CD14-positive monocyte (primary cell): ENCODE measurements around the gene OPN4. TPM values are rescaled to one million over a fixed set of nuclear protein-coding genes. Genes with fewer than 3 reads are reported as not detected.

Experiments used
- DNase-seq, 3 donors: peaks; one replicate each; pipeline ENCODE4 v3.0.0-alpha.2; 2011 to 2022
- H2AFZ ChIP-seq: 2 replicates; pipeline ENCODE4 v1.6.0; 2012; ENCODE audit warnings: mild to moderate bottlenecking, low read depth, low read length, inconsistent platforms; ENCODE audit not compliant: insufficient read depth, poor library complexity, severe bottlenecking
- H3K27ac ChIP-seq, 2 donors: 1 replicate in 1 of 2; 2 replicates in 1 of 2; pipeline ENCODE4 v1.5.1; 2012 to 2013; ENCODE audit warnings: low read length in 2 of 2, control low read depth in 1 of 2, inconsistent platforms in 1 of 2, low read depth in 1 of 2, mild to moderate bottlenecking in 1 of 2
- H3K27me3 ChIP-seq, 2 donors: one replicate each; pipeline versions ENCODE4 v1.6.0 to v1.6.1; 2011 to 2013; ENCODE audit warnings: low read length in 2 of 2; ENCODE audit not compliant: control insufficient read depth in 2 of 2, insufficient read depth in 2 of 2
- H3K36me3 ChIP-seq, 2 donors: replicated peaks in 1 of 2; 1 replicate in 1 of 2; 2 replicates in 1 of 2; pipeline versions ENCODE4 v1.5.1 to v1.6.1; 2012 to 2013; ENCODE audit warnings: low read length in 2 of 2, control low read depth in 1 of 2, inconsistent platforms in 1 of 2, mild to moderate bottlenecking in 1 of 2; ENCODE audit not compliant: insufficient read depth in 2 of 2, control insufficient read depth in 1 of 2
- H3K4me1 ChIP-seq, 2 donors: 1 replicate in 1 of 2; 2 replicates in 1 of 2; pipeline versions ENCODE4 v1.5.1 to v1.6.1; 2012 to 2013; ENCODE audit warnings: low read length in 2 of 2, control low read depth in 1 of 2, inconsistent platforms in 1 of 2, mild to moderate bottlenecking in 1 of 2, moderate library complexity in 1 of 2; ENCODE audit not compliant: insufficient read depth in 2 of 2, control insufficient read depth in 1 of 2
- H3K4me2 ChIP-seq: replicated peaks from 2 replicates; pipeline ENCODE3; 2012; ENCODE audit warnings: low read length, moderate library complexity, mild to moderate bottlenecking; ENCODE audit not compliant: poor library complexity, severe bottlenecking; ENCODE audit errors: extremely low read depth
- H3K4me3 ChIP-seq, 3 experiments: fragments of 200-600 bp in 1 of 3; sonication (generic) in 1 of 3; replicated peaks in 1 of 3; 1 replicate in 2 of 3; 2 replicates in 1 of 3; pipeline ENCODE4 v1.5.1; 2011 to 2013; ENCODE audit warnings: low read length in 3 of 3, mild to moderate bottlenecking in 3 of 3, control low read depth in 2 of 3, low read depth in 2 of 3, inconsistent platforms in 1 of 3, moderate library complexity in 1 of 3
- H3K79me2 ChIP-seq: 2 replicates; pipeline ENCODE4 v1.6.0; 2012; ENCODE audit warnings: mild to moderate bottlenecking, control low read depth, inconsistent platforms, low read length, moderate library complexity; ENCODE audit not compliant: insufficient read depth
- H3K9ac ChIP-seq: 2 replicates; pipeline ENCODE4 v1.6.0; 2017; ENCODE audit warnings: low read length, mild to moderate bottlenecking; ENCODE audit not compliant: insufficient read depth, poor library complexity, severe bottlenecking
- H3K9me3 ChIP-seq, 2 donors: replicated peaks in 1 of 2; 1 replicate in 1 of 2; 2 replicates in 1 of 2; pipeline versions ENCODE4 v1.5.1 to v1.6.1; 2012 to 2013; ENCODE audit warnings: low read length in 2 of 2, control low read depth in 1 of 2; ENCODE audit not compliant: control insufficient read depth in 1 of 2, insufficient read depth in 1 of 2
- H4K20me1 ChIP-seq: 2 replicates; pipeline ENCODE4 v1.6.0; 2012; ENCODE audit warnings: mild to moderate bottlenecking, low read length, control low read depth, moderate library complexity; ENCODE audit not compliant: insufficient read depth
- H3K27ac Mint-ChIP-seq, 7 donors: one replicate each; pipeline ENCODE4 v1.8.0; 2020; ENCODE audit warnings: mild to moderate bottlenecking in 7 of 7, mixed read lengths in 7 of 7, moderate library complexity in 6 of 7, inconsistent platforms in 2 of 7
- H3K27me3 Mint-ChIP-seq, 3 donors: one replicate each; pipeline ENCODE4 v1.8.0; 2021 to 2022; ENCODE audit warnings: low read depth in 3 of 3, mild to moderate bottlenecking in 3 of 3, mixed read lengths in 3 of 3, moderate library complexity in 3 of 3, inconsistent platforms in 1 of 3
- H3K36me3 Mint-ChIP-seq, 2 donors: one replicate each; pipeline ENCODE4 v1.8.0; 2020; ENCODE audit warnings: mixed read lengths in 2 of 2, inconsistent platforms in 1 of 2, mild to moderate bottlenecking in 1 of 2
- H3K4me1 Mint-ChIP-seq: one replicate; pipeline ENCODE4 v1.8.0; 2020; ENCODE audit warnings: mild to moderate bottlenecking, mixed read lengths
- H3K4me3 Mint-ChIP-seq, 2 donors: one replicate each; pipeline ENCODE4 v1.8.0; 2020; ENCODE audit warnings: mild to moderate bottlenecking in 2 of 2, mixed read lengths in 2 of 2, moderate library complexity in 1 of 2
- H3K9me3 Mint-ChIP-seq, 7 donors: one replicate each; pipeline ENCODE4 v1.8.0; 2020 to 2022; ENCODE audit warnings: mixed read lengths in 7 of 7, mild to moderate bottlenecking in 6 of 7, moderate library complexity in 6 of 7, inconsistent platforms in 2 of 7
- WGBS: methylation state at CpG from one replicate; pipeline ENCODE4 v1.1.5; 2013; ENCODE audit warnings: missing lambda C conversion rate; ENCODE audit not compliant: insufficient coverage; 5-methylcytosine and 5-hydroxymethylcytosine counted together
- intact Hi-C, 2 donors: fragments of 100-400 bp; cut with micrococcal nuclease; formaldehyde crosslinking; loops; one replicate each; pipeline versions ENCODE4 v1.15.0 to v1.15.1; 2023
- polyA plus RNA-seq, 3 donors: library from polyadenylated mRNA; depleted of rRNA in 1 of 3; unstranded in 2 of 3; stranded (reverse) in 1 of 3; fragments of 300-500 nt in 2 of 3; fragments of >200 nt in 1 of 3; fragmentation: Illumina TruSeq in 2 of 3; gene quantifications; 1 replicate in 2 of 3; 2 replicates in 1 of 3; pipeline ENCODE4 v1.2.3, GENCODE V29; 2012 to 2021
- TF ChIP-seq, protein P1 (sequence below): fragments of 200-600 bp; IDR thresholded peaks from one replicate; pipeline ENCODE4 v1.8.0; 2022; ENCODE audit warnings: antibody characterized with exemption, mild to moderate bottlenecking

Gene OPN4
- polyA plus RNA-seq, 3 donors = not detected

DNA sequence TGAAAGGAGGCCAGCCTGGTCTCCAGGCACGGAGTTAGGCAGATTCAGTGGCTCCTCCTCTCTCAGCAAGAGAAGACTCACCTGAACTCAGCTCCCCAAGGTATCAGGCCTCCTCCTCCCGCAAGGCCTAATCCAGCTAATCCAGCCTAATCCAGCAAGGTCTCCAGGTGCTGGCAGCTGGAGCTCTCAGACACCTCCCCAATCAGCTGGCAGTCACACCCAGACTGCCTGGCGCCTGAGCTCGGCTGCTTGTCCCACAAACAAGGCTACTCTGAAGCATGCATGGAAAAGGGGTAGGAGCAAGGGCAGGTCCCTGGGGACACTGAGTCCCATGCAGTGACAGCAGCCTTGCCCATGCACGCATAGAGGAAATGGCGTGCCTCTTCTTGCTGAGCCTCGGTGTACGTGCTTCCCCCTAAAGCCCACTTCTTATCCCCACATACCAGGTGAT is 3.3 kb upstream of the OPN4 start:
- no peak overlapping the region for H3K27ac Mint-ChIP-seq
- Histone ChIP-seq H3K9ac (no peak overlapping the region), H3K27ac (no peak overlapping the region), H3K4me1 (no peaks in the 10 kb centered on the region), H3K4me2 (no peak overlapping the region), H3K27me3 (no peaks in the 10 kb centered on the region), H2AFZ (no peak overlapping the region), H3K9me3 (no peaks in the 10 kb centered on the region), H3K4me3 (no peak overlapping the region), H3K36me3 (no peaks in the 10 kb centered on the region), H3K79me2 (no peaks in the 10 kb centered on the region), H4K20me1 (no peaks in the 10 kb centered on the region)
- H3K4me3 Mint-ChIP-seq = no peak overlapping the region
- intact Hi-C loops = no loop called here
- H3K36me3 Mint-ChIP-seq = no peaks in the 10 kb centered on the region
- H3K27me3 Mint-ChIP-seq = no peaks in the 10 kb centered on the region
- WGBS = 85% methylated on average over 2 of the region's 8 CpGs
- TF ChIP-seq, protein P1, sequence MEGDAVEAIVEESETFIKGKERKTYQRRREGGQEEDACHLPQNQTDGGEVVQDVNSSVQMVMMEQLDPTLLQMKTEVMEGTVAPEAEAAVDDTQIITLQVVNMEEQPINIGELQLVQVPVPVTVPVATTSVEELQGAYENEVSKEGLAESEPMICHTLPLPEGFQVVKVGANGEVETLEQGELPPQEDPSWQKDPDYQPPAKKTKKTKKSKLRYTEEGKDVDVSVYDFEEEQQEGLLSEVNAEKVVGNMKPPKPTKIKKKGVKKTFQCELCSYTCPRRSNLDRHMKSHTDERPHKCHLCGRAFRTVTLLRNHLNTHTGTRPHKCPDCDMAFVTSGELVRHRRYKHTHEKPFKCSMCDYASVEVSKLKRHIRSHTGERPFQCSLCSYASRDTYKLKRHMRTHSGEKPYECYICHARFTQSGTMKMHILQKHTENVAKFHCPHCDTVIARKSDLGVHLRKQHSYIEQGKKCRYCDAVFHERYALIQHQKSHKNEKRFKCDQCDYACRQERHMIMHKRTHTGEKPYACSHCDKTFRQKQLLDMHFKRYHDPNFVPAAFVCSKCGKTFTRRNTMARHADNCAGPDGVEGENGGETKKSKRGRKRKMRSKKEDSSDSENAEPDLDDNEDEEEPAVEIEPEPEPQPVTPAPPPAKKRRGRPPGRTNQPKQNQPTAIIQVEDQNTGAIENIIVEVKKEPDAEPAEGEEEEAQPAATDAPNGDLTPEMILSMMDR = no peak
- H3K4me1 Mint-ChIP-seq = no peaks in the 10 kb centered on the region
- no peak for DNase-seq
- no peaks in the 10 kb centered on the region for H3K9me3 Mint-ChIP-seq

DNA sequence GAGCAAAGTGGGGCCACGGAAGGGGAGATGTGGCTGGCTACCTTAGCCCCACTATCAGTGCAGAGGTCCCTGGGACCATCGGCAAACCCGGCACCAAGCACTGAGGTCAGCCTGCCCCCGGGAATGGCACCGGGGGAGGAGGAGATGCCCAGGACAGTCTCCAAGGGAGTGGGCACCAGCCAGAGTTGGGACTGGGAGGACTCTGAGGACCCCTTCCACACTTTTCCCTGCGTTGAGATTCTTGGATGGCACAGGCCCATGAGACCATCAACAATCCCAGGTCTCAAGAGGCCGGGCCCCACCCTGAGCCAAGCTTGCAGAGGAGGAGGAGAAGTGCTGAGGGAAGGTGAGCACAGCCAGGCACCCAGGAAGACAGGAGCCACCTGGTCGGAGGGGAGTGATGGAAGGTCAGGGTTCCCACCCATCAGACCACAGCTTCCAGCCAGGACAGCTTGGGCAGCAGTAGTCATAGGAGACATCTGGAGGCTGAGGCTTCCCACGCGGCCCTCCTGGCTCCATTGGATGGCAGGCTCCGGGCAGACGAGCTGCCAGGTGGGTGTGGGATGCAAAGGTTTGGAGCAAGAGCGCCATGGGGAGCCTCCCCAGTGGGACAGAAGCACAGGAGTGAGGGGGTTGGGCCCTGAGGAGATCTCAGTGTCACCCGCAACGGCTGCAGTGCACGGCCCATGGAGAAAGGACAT is 2.6 kb upstream of the OPN4 start:
- Histone ChIP-seq H4K20me1 (no peaks in the 10 kb centered on the region), H3K27ac (no peak overlapping the region), H3K4me1 (no peaks in the 10 kb centered on the region), H3K4me2 (no peak overlapping the region), H3K27me3 (no peaks in the 10 kb centered on the region), H3K9ac (no peak overlapping the region), H3K36me3 (no peaks in the 10 kb centered on the region), H3K79me2 (no peaks in the 10 kb centered on the region), H2AFZ (no peak overlapping the region), H3K4me3 (no peak overlapping the region), H3K9me3 (no peaks in the 10 kb centered on the region)
- peak in 1 of 3 donors; percentile 2 for DNase-seq
- Mint-ChIP-seq H3K27ac (no peak overlapping the region), H3K4me3 (no peak overlapping the region), H3K4me1 (no peaks in the 10 kb centered on the region), H3K27me3 (no peaks in the 10 kb centered on the region), H3K9me3 (no peaks in the 10 kb centered on the region), H3K36me3 (no peaks in the 10 kb centered on the region)
- intact Hi-C loops = no loop called here
- 88% methylated on average over 11 of the region's 16 CpGs for WGBS
- TF ChIP-seq, protein P1 = no peak
